GM19467 (cell line): ENCODE results near the gene MGST1.

ENCODE experiments used
- ATAC-seq: cut with Tn5 transposase; IDR thresholded peaks from one replicate; pipeline ENCODE4 v1.9.1; 2021; ENCODE audit warnings: mild to moderate bottlenecking, moderate library complexity; ENCODE audit not compliant: unreplicated experiment

The MGST1 gene, protein sequence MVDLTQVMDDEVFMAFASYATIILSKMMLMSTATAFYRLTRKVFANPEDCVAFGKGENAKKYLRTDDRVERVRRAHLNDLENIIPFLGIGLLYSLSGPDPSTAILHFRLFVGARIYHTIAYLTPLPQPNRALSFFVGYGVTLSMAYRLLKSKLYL

DNA sequence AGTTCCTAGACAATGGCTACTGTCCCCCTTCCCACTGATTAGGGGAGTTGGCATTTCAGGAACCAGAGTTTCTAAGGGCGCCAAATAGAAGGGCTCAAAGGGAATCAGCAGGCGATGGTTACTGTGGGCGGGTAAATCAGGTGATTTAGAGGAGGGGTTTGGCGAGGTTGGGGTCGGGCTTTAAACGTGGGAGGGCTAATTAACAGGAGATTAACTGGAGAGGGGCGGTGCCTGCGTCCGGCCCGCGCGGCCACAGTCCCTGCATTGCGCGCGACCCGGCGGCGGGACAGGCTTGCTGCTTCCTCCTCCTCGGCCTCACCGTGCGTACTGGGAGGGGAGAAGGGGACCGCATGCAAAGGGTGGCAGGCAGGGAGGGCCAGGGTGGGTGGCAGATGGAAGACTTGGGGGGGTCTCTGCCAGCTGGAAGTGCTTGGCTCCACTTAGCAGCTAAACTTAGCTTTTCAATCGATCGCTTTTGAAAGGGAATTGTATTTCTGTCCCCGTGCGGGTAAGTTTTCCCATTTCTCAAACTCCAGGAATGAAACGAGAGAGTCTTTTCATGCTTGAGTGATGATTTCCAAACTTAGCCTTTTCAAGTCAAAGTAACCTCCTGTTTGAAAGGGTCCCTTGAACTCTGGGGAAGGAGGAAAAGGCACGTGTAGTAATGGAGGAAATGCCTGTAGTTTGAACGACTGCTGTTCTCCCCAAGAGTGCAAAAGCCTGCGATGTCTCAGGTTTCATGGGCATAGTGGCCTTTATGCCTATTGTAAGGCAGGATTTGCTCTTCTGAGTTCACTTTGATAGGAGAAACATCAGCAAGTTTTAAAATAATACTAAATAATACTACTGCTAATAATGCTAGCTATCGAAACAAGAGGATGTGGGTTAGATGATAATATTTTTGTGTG lies at the start of gene MGST1:
Gene MGST1, plus strand, starts transcription at position 255 of the 908 bp plus-strand sequence. CDS start 6,608 bp downstream, outside the sequence.
- ATAC-seq, result peak; percentile 66

DNA sequence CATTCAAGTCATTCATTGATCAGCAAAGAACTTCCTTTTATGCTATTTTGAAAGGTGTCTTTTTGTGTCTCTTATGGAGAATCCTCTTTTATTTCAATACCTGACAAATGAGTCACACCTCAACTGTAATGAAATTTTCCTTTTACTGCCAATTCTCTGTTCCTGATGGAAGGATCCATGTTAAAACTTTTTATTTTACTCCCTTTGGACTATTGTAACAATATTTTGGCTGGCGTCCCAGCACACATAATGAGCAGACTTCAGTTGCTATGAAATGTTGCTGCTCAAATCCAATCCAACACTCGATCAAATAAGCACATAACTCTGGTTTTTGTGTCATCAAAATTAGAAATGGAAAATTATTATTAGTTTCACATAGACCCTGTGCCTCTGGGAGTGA lies 48.0 kb upstream of the MGST1 start:
- ATAC-seq, result no peak

DNA sequence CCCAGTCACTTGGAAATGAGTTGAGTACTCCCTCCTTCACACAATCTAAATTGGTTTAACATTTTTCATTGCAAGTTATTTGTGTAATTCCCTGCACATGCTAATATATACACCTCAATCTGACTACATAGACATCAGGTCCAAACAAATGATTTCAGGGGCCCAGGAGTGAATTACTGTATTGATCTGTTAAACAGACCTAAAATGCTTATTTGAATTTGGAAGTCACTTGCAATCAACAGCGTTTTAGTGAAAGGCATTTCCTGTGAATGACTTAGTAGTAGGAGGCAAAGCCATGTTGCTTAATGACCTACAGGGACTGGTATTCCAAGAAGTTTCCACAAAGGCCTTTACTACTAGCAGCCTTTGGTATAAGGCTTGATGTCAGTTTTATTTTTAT lies 47.3 kb upstream of the MGST1 start:
- ATAC-seq, result no peak

DNA sequence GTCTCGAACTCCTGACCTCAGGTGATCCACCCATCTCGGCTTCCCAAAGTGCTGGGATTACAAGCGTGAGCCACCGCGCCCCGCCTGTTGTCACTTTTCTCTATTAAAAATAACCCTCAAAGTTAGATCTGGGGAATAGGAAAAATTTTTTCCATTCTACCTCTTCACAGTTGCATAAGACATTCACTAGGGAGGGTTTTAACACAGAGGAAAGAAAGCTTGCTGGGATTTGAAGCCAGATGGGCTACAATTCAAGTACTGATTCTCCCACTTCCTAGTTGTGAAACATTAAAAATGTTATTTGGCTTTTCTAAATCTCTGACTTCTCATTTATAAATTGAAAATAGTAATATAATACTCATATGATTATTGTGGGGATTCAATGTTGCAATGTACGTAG lies 46.7 kb upstream of the MGST1 start:
- ATAC-seq, result no peak

DNA sequence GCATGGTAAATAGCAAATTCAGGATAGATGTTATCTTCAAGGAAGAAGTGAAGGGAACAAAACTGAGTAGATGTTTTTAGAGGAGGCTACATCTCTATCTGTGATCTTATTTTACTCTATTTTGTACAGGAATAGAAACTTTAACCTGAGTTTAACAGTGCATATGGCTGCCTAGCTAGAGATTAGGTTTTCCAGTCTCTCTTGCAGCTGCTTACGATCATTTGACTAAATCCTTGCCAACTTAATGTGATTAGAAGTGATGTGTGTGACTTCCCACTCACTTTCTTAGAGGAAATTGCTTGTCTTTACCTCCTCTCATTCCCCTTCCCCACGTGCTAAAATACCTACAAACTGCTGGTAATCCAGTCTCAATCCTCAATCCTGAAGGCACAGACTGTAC lies 43.5 kb upstream of the MGST1 start:
- ATAC-seq, result no peak

DNA sequence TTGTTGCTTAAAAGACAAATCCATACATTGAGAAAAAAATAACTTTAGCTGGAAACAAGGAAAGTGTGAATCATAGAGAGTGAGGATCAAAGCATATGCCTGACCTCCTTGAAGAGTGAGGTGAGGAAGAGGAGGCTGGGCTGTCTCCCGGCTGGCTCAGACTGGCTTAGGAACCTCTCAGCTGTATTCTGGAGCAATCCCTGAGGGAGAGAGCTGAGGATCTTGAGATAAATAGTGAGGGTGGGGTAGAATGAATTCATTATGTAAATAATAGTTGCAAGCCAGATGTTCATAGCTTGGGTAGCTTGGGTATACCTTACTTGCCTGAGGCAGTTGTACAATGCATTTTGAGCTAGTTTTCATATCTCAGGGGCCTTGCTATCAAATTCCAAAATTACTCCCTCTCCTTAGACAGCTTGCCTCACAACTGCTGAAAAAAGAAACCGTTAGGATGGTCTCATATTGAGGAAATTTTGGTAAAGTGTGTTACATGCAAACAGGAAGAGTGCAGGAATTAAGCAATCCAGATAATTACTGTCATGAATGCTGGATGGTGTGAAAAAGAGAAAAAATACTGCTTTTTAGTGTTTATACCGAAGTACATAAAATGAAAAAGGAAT lies 39.5 kb upstream of the MGST1 start:
- no peak for ATAC-seq

DNA sequence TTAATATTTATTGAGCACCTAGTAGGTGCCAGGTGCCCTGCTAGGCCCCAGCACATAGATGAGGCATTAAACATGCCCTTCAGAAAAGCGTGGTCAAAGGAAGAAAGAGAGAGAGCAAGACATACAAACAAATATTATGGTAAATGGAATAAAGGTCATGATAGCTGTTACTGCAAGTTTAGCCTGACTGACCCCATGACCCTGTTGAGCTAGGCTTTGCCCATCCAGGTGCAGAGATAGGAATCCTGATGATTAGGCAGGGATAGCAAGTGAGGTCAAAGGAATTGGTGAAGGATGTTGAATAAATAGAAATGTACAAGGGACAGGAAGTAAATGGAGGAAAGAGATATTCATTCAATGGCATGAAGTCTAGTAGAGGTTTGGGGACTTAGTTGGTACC lies 36.5 kb upstream of the MGST1 start:
- no peak for ATAC-seq

DNA sequence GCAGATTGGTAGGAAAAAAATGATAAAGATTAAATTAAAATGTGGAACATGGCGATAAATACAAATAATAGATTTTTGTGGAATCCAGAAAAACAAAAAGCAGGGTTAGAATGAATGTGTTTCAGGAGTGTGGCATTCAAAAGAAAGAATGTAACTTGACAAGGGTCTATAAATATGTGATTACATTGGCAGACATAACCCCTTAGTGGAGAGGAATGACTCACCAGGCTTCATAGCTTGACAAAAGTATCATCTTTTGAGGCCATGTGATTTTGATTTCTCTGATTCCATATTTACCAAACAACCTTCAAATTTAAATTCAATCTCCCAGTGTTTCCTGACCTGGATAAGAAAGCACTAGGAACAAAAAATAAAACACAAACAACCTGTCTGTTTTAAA lies 24.4 kb upstream of the MGST1 start:
- ATAC-seq, result no peak

DNA sequence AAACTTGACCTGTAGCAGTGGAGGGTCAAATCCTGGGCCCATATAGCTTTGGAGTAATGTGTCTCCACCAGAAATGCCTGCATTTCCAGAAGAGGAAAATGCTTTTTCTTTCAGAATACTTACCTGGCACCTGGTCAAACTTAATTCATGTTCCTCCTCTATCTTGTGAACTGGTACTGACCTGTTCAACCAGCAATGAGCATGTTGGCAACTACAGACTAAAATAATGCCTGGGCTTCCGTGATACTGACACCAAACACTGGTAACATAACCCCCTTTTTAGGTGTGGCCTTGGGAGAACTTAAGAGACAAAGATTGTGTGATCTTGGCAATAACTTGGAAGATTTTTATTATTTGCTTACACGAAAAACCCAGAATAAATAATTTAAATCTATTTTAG lies 23.8 kb upstream of the MGST1 start:
- no peak for ATAC-seq

DNA sequence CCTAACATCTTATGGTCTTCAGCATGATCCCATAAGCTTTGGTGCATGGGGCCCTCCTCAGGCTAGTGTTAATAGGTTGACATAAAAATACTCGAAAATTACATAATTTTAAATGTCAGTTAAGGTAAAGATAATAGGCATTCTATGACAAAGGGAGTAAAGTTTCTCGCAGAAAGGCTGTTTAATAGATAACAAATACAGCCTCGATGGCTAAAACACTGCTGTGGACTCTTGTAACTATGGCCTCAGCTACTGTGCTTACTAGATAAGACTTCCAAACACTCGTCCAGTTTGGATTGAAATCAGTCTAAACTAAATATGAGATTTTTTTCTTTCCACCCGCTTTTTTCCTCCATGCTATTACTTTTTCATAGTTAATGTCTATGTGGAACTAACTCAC lies 23.2 kb upstream of the MGST1 start:
- no peak for ATAC-seq

DNA sequence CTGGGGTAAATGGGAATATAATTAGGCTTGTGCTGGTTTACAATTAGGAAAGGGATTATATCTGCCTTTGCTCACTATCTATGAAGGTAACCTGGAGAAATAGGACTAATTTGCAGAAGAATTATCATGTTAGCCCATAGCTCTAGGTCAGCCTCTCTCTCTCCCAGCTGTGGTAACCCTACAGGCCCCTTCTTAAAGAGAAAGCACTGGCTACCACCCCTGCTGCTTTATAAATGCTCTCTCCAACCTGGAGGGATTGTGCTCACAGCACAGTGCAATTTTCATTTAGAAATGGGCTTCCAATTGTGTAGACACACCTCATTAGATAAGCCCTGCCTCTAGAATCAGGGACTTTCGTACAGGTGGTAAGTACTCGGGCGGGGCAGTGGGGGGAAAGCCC lies 22.7 kb upstream of the MGST1 start:
- ATAC-seq, result no peak

DNA sequence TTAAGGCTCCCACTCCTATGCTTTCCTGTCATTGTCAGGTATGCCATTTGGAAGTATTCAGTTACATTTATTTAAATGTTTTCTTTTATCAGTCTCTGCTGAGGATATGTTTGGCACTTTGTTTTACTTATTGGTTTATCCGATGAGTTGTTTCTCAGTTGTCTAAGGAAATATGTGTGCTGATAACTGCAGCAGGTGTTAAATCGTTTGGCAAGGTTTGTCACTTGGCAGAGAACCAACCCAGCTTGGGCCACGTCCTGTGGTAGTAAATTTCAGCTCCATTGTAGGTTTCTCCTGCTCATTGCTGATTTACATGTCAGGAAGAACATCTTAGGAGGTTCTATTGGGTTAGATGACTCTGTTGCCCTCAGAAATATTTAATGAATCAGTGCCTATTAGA lies 22.0 kb upstream of the MGST1 start:
- ATAC-seq, result no peak

DNA sequence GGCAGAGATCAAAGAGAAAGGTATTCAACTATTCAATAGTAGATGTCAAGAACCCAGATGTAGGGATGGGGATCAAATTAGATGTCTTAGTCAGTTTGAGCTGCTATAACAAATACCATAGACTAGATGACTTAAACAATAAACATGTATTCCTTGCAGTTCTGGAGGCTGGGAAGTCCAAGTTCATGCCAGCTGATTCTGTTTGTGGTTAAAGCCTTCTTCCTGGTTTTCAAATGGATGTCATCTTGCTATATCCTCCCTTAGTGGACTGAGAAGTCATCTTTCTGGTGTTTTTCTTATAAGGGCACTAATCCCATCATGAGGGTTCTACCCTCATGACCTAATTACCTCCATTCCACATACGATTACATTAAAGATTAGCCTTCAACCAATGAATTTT lies 19.5 kb upstream of the MGST1 start:
- no peak for ATAC-seq

DNA sequence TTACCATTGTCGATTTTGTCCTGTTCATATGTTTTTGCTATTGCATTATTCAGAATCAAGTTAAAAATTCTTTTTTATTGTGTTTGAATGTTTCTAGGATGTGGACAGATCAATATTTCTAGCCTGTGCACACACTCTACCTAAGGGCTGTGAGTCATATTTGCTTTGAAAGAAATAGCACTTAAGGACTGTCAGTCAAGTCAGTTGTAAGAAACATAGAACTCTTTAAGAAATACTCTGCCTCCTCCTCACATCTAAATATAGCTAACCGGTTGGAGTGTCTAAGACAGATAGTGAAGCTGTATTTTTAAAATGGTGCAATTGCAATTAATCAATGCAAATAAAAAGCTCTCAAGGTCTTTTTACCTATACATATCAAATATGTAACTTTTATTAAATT lies 17.9 kb upstream of the MGST1 start:
- no peak for ATAC-seq

DNA sequence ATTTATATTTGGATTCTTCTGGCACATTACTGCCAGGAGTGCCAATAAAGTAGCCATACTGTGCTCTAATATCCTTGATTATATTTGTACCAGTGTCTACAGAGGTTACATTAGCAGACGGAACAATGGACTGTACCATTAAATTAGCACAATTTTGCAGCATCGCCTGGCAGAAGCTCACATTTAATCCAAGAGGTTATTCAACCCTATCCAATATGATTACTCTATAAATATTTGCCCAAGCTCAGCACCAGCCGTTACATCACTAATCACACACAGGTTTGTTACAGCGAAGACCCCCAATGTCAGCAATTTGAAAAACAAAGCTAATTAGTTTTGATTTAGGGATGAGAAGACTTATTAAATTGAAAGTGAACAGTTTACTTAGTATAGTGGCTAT lies 16.9 kb upstream of the MGST1 start:
- ATAC-seq, result no peak

DNA sequence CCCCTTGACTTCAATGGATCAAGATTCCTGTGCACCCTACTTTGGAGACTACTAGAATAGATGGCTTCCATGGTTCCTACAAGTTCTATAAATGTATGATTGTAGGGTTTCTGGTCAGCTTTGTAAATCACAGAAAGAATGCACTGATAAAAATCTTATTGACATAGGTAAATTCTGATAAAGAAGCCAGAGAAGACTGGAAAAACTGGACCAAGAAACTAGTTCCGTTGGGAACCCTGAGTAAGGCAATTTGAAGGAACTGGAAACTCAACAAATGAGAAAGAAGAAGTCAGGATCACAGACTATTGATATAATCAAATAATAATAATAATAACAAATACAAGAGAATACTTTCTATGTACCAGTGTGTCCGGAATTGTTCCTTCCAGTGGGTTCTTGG lies 15.4 kb upstream of the MGST1 start:
- no peak for ATAC-seq

DNA sequence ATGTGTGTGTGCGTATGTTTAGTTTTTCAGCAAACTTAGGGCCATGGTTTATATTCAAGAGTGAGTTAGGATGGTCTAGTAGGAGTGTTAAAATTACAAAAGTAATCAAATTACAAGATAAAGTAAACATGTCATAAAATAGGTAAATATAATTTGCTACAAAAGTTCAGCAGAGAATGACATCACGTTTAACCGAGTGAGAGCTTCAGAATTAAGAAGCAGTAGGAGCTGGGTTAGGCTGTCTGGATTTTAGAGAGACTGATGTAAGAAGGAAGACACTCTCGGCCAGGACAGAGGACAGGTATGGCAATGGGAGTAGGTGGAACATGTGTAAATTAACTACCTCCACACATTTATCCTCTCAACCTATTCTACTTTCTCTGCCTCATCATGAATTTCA lies 11.6 kb upstream of the MGST1 start:
- no peak for ATAC-seq

DNA sequence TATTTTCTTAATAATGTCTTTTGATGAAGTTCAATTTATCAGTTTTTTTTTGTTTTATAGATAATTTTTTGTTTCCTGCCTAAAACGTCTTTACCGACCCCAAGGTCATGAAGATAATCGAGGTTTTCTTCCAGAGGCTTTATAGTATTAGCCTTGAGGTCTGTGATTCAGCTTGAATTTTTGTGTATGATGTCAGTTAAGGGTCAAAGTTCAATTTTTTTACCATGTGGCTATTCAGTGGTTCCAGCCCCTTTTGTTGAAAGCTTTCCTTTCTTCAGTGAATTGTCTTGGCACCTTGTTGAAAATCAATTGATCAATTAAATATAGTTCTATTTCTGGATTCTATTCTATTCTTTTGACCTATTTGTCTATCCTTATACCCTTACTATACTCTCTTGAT lies 3.2 kb upstream of the MGST1 start:
- no peak for ATAC-seq

DNA sequence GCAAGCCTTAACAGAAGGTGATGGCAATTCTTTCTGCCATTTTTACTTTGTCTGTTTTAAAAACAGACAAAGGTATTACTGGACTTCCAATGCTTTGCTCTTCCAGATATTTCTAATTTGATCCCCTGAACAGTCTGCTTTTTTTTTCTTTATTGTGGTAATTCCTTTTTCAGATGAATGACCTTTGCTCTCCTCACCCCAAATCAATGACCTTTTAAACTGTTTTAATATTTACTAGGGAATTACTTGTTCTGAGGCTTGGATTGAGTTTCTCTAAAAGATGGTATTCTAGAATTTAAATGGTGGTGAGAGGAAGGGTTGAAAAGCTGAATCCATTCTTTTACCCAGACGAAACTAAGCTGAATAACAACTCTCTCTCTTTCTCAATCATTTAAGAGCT lies 2.3 kb upstream of the MGST1 start:
- ATAC-seq, result no peak

DNA sequence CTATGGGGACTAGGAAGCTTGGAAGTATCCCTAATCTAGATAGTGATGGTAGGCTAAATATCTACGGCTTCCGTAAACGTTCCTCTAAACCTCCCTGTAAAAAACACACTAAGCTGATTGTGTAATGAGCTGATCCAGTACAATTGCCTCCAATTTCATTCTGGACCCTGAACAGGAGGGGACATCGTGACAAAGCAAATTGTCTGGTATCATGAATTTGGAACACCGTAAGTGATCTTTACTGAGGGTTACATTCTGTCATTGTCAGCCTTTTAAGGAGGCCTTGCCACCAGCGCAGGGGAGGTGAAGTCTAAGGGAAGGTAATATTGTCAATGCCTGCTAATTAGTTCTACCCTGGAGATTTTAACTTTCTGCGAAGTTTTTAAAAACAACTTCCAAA lies 487 bp upstream of the MGST1 start:
- no peak for ATAC-seq

DNA sequence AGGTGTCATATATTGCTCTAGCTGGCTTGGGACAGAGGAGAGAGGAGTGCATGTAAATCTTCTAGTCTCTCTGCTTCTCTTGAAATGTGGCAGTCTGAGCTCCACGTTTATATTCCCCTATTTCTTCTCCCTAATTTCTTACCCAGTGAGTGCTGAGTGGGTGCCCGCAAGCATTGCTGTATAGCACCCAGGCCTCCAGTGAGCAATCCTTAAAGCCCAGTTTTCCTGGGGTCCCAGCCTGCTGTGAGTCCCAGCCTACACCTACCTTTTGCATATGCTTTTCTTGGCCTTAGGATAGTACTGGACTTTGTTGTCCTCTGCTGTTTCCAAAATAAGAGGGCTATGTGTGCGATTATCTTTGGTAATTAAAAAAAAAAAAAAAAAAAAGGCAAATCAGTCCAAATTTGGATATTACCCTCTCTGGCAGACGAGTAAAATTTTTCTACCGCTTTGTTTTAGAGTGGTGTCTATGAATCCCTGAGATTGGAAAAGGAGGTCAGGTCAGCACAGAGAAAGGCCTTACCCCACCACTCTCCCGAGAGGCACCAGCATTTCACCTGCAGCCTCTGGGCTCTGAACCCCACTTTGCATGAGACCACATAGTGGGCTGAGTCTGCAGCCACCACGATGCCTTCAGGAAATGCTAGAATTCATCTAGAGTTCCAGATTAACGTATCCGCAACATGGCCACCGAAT lies 1.1 kb downstream of the MGST1 start:
- ATAC-seq, result peak; percentile 63

DNA sequence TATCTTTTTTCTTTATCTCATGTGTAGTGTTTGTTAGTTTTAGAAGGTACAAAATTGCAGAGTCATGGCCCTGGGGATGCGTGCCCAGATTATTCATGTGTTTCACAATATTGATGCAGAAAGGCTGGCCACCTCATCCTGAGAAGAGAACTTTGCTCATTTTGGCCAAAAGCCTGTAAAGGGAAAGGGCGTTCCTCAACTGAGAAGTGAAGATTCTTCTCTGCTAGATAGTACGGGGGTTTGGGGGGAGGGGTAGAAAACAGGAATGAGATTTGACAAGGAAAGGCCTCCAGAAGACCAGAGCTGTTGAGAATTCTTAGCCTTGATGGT lies 1.7 kb downstream of the MGST1 start:
- peak; percentile 49 for ATAC-seq
